Type B pancreatic cell (in vitro differentiated cells): Measurements from ENCODE around the gene SMPD1. TPM values are rescaled to one million over a fixed set of nuclear protein-coding genes. Genes with fewer than 3 reads are reported as not detected.

ENCODE experiments used
- DNase-seq: peaks from one replicate; pipeline ENCODE4 v3.0.0; 2021; ENCODE audit warnings: mixed read lengths; ENCODE audit not compliant: unreplicated experiment; ENCODE audit errors: extremely low spot score
- H3K27ac Mint-ChIP-seq: 2 replicates; pipeline ENCODE4 v1.8.0; 2021; ENCODE audit warnings: mild to moderate bottlenecking, mixed read lengths
- H3K27me3 Mint-ChIP-seq: 2 replicates; pipeline ENCODE4 v1.8.0; 2021; ENCODE audit warnings: mixed read lengths
- H3K36me3 Mint-ChIP-seq: 2 replicates; pipeline ENCODE4 v1.8.0; 2021; ENCODE audit warnings: mixed read lengths
- H3K4me1 Mint-ChIP-seq: one replicate; pipeline ENCODE4 v1.8.0; 2021; ENCODE audit warnings: mixed read lengths; ENCODE audit not compliant: unreplicated experiment
- H3K4me3 Mint-ChIP-seq: 2 replicates; pipeline ENCODE4 v1.8.0; 2021; ENCODE audit warnings: mild to moderate bottlenecking, mixed read lengths
- H3K9me3 Mint-ChIP-seq: 2 replicates; pipeline ENCODE4 v1.8.0; 2021; ENCODE audit warnings: mixed read lengths
- total RNA-seq: library from RNA; stranded (reverse); gene quantifications from 2 replicates; pipeline ENCODE4 v1.2.1, GENCODE V29; 2021; ENCODE audit warnings: low replicate concordance
- TF ChIP-seq, protein P1 (sequence below): fragments of 200-600 bp; sonication (generic); conservative IDR thresholded peaks from 2 replicates; pipeline ENCODE4 v1.5.0; 2021; ENCODE audit warnings: antibody characterized with exemption, mild to moderate bottlenecking

SMPD1 gene
- total RNA-seq, 1 donor from 2014 or later, result 31.6 TPM

DNA sequence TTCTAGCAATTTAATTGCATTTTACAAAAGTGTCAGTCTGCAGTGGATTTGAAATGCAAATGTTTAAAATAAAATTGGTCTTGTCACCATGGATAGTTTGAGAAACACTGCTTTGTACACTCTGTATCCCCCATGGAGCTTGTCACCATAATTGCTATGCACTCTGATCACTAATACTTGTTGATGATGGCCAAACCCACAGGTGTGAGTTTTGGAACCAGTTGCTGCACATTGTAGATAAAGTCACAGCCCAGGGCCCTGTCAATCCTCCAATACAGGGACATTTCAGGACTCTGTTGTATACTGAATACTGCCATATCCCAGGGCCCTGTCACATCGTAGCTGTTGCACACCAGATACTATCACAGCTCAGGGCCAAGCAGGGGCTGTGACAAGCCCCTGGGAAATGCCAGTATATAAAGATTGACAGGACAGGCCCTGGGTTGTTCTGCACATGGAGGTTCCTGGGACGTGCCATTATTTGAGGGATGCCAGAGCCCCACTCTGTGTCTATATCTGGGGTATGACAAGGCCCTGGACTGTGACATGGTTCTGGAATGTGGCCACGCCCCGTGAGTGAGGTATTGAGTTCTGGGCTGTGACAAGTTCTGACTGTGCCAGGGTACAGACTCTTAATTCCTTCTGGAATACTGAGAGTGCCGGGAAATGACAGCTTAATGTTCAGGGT, 27.9 kb upstream of the SMPD1 start:
- H3K36me3 Mint-ChIP-seq, result no peaks in the 10 kb centered on the region
- no peak for DNase-seq
- TF ChIP-seq, protein P1, sequence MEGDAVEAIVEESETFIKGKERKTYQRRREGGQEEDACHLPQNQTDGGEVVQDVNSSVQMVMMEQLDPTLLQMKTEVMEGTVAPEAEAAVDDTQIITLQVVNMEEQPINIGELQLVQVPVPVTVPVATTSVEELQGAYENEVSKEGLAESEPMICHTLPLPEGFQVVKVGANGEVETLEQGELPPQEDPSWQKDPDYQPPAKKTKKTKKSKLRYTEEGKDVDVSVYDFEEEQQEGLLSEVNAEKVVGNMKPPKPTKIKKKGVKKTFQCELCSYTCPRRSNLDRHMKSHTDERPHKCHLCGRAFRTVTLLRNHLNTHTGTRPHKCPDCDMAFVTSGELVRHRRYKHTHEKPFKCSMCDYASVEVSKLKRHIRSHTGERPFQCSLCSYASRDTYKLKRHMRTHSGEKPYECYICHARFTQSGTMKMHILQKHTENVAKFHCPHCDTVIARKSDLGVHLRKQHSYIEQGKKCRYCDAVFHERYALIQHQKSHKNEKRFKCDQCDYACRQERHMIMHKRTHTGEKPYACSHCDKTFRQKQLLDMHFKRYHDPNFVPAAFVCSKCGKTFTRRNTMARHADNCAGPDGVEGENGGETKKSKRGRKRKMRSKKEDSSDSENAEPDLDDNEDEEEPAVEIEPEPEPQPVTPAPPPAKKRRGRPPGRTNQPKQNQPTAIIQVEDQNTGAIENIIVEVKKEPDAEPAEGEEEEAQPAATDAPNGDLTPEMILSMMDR, result no peak
- peak overlapping the region; percentile 13 for H3K27ac Mint-ChIP-seq
- no peaks in the 10 kb centered on the region for H3K4me1 Mint-ChIP-seq
- no peak overlapping the region for H3K4me3 Mint-ChIP-seq
- H3K9me3 Mint-ChIP-seq, result no peaks in the 10 kb centered on the region
- H3K27me3 Mint-ChIP-seq, result no peaks in the 10 kb centered on the region

DNA sequence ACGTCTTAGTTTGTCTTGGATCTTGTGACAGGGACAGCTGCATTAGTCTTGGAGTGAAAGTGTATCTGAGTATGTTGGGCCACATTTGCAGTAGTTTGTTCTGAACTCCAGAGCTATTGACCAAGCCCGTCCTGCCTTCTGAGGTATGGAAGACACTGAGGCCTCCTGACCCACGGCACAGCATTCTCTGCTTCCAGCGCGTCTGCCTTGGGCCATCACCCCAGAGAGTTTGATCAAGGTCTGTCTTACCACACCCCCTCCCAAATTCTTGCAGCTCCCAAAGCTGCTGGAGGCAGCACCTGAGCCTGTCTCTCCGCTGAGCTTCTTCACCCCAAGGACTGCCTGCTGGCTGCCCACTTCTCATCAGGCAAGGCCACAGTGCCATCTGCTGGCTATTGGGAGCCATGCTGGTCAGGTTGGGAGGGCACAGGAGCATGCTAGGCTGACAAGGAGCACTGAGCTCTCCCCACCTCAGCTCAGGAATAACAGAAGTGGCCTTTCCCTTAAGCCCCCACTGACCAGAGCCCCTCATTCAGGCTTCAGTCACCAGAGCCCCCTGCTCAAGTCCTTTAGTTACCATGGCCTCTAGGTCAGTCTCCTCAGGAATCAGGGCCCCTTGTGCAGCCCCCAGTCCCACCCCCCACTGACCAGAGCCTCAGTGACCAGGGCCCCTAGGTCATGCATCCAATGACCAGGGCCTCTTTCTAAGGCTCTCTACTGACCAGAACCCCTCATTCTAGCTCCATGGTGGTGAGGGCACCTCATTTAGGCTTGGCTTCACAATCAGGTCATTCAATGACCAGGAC, 27.2 kb upstream of the SMPD1 start:
- Mint-ChIP-seq H3K27me3 (no peaks in the 10 kb centered on the region), H3K4me3 (no peak overlapping the region), H3K36me3 (no peaks in the 10 kb centered on the region), H3K9me3 (no peaks in the 10 kb centered on the region), H3K27ac (peak overlapping the region; percentile 13), H3K4me1 (no peaks in the 10 kb centered on the region)
- TF ChIP-seq, protein P1, result peak; percentile 91
- DNase-seq, result peak; percentile 79

DNA sequence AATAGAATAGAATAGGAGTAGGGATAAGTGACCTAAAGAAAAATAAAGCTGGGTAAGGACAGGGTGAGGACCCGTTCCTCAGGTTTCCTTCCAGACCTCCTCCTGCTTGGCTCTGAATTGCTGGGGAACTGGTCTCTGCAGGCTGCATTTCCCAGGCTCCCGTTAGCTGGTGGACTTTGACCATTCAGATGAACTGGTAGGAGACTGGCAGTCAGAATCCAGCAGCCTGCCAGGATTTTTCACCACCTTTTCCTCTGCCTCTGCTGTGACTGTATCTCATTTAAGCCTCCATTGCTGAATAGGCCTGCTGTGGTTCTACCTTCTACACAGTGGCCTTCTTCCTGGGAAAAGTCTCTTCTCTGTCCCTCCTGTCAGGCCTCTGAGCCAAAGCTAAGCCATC, 24.6 kb upstream of the SMPD1 start:
- H3K4me1 Mint-ChIP-seq, result no peaks in the 10 kb centered on the region

DNA sequence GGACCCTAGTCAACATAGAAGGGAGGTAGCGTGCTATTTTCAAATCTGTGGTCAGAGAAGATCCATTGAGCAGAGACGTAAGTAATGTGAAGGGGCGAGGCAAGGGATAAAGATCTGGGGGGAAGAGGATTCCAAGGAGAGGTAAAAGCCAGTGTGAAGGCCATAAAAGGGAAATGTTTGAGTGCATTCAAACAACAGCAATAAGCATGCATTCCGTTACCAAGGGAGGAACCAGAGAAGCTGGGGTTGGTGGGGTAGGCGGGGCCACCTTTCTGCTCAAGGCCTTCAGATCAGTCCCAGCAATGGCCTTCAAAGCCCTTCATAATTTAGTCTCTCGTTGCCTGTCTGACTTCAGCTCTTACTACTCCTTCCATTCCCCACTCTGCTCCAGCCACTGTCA, 18.4 kb upstream of the SMPD1 start:
- no peak for DNase-seq

More for the DNA sequence above, 24.6 kb upstream of the SMPD1 start:
- Mint-ChIP-seq H3K4me3 (no peak overlapping the region), H3K9me3 (no peaks in the 10 kb centered on the region), H3K27ac (no peak overlapping the region), H3K36me3 (no peaks in the 10 kb centered on the region), H3K27me3 (no peaks in the 10 kb centered on the region)
- TF ChIP-seq, protein P1, result no peak
- DNase-seq, result no peak

DNA sequence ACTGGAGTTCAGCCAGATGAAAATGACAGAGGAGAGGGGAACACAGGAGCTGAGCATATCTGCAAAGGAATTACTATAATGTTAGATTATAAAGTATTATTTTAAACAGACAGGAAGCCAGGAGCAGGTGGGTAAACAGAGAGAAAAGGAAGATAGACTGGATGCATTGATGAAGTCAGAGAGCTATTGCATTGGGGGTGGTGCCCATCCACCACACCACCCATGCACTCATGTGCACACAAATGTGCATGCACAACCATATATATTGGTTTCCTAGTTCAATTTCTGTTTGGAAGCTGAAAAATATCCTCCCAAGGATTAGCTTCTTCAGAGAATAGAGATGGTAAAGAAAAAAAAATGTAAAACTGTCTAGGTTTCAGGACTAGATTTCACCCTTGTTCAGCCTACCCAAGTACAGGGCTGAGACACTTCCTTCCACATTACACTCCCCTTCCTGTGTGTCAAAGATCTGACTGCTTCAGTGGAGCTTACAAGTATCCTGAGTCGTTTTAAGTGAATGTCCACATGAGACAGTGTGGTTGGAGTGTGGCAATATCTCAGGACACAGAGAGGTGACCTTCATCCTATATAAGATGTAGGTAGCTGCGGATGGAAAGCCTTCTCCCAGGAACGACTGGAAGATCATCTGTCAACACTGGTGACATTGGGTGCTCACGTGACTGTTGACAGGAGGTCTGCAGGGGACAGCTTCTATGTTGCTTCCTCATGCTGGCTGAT, 12.2 kb upstream of the SMPD1 start:
- no peak overlapping the region for H3K27ac Mint-ChIP-seq
- TF ChIP-seq, protein P1, result no peak
- H3K27me3 Mint-ChIP-seq, result peaks cover 8% of the 10 kb centered on the region
- H3K4me3 Mint-ChIP-seq, result no peak overlapping the region
- DNase-seq, result no peak
- no peaks in the 10 kb centered on the region for H3K9me3 Mint-ChIP-seq
- H3K4me1 Mint-ChIP-seq, result peaks cover 3% of the 10 kb centered on the region
- no peaks in the 10 kb centered on the region for H3K36me3 Mint-ChIP-seq

More for the DNA sequence above, 18.4 kb upstream of the SMPD1 start:
- Mint-ChIP-seq H3K36me3 (no peaks in the 10 kb centered on the region), H3K9me3 (no peaks in the 10 kb centered on the region), H3K4me1 (no peaks in the 10 kb centered on the region), H3K27ac (no peak overlapping the region), H3K4me3 (no peak overlapping the region), H3K27me3 (peaks cover under 1% of the 10 kb centered on the region)
- TF ChIP-seq, protein P1, result no peak
